ENCODE data around the gene KRT74. TPM values are rescaled to one million over a fixed set of nuclear protein-coding genes. Genes with fewer than 3 reads are reported as not detected.

Gene KRT74
- total RNA-seq, 1 donor from 2014 or later: not detected

GRCh38 chr12:52535574-52535973, 38.1 kb downstream of the KRT74 start:
- H3K36me3 Mint-ChIP-seq (ENCODE audit: insufficient read depth): no peaks in the 10 kb centered on the region
- H3K4me3 Mint-ChIP-seq (ENCODE audit: low read depth): no peak overlapping the region
- H3K4me1 Mint-ChIP-seq (ENCODE audit: low read depth): no peaks in the 10 kb centered on the region
- no peak overlapping the region for H3K27ac Mint-ChIP-seq
- DNase-seq (ENCODE audit: low spot score, unreplicated experiment): no peak
- no peaks in the 10 kb centered on the region for H3K9me3 Mint-ChIP-seq (ENCODE audit: low read depth)
- peaks cover 21% of the 10 kb centered on the region for H3K27me3 Mint-ChIP-seq
- no peak for TF ChIP-seq CTCF (IDR thresholded peaks at IDR 0.05; ENCODE audit: unreplicated experiment)

GRCh38 chr12:52534482-52534881, 39.2 kb downstream of the KRT74 start:
- no peak for TF ChIP-seq CTCF (IDR thresholded peaks at IDR 0.05; ENCODE audit: unreplicated experiment)
- Mint-ChIP-seq H3K4me3 (ENCODE audit: low read depth) (no peak overlapping the region), H3K9me3 (ENCODE audit: low read depth) (no peaks in the 10 kb centered on the region), H3K36me3 (ENCODE audit: insufficient read depth) (no peaks in the 10 kb centered on the region), H3K4me1 (ENCODE audit: low read depth) (no peaks in the 10 kb centered on the region), H3K27me3 (peaks cover 21% of the 10 kb centered on the region), H3K27ac (no peak overlapping the region)
- DNase-seq (ENCODE audit: low spot score, unreplicated experiment): no peak

- Mint-ChIP-seq H3K36me3 (ENCODE audit: insufficient read depth) (no peaks in the 10 kb centered on the region), H3K27ac (no peak overlapping the region), H3K9me3 (ENCODE audit: low read depth) (no peaks in the 10 kb centered on the region), H3K27me3 (peaks cover 17% of the 10 kb centered on the region), H3K4me3 (ENCODE audit: low read depth) (no peak overlapping the region), H3K4me1 (ENCODE audit: low read depth) (no peaks in the 10 kb centered on the region)
- TF ChIP-seq CTCF (IDR thresholded peaks at IDR 0.05; ENCODE audit: unreplicated experiment): no peak
- no peak for DNase-seq (ENCODE audit: low spot score, unreplicated experiment)
These were observed 39.8 kb downstream of the KRT74 start for GRCh38 chr12:52533686-52534470.

GRCh38 chr12:52532636-52533035, 41.0 kb downstream of the KRT74 start:
- Mint-ChIP-seq H3K36me3 (ENCODE audit: insufficient read depth) (no peaks in the 10 kb centered on the region), H3K4me3 (ENCODE audit: low read depth) (no peak overlapping the region)
- no peak for DNase-seq (ENCODE audit: low spot score, unreplicated experiment)

More at GRCh38 chr12:52532636-52533035, 41.0 kb downstream of the KRT74 start:
- Mint-ChIP-seq H3K27me3 (peaks cover 15% of the 10 kb centered on the region), H3K27ac (no peak overlapping the region), H3K4me1 (ENCODE audit: low read depth) (no peaks in the 10 kb centered on the region), H3K9me3 (ENCODE audit: low read depth) (no peaks in the 10 kb centered on the region)
- no peak for TF ChIP-seq CTCF (IDR thresholded peaks at IDR 0.05; ENCODE audit: unreplicated experiment)

Data from progenitor cell of endocrine pancreas (in vitro differentiated cells).